GM21717 (cell line): ENCODE data around the gene DOCK3.
"Not testable (repeated sequence)": the region's sequence is repeated elsewhere in the genome, so short reads cannot be mapped to it uniquely, and the experiment has no call there.

ENCODE experiments used
- ATAC-seq: cut with Tn5 transposase; IDR thresholded peaks from one replicate; pipeline ENCODE4 v1.9.1; 2021; ENCODE audit warnings: mild to moderate bottlenecking, moderate library complexity; ENCODE audit not compliant: unreplicated experiment

The DOCK3 gene

DNA sequence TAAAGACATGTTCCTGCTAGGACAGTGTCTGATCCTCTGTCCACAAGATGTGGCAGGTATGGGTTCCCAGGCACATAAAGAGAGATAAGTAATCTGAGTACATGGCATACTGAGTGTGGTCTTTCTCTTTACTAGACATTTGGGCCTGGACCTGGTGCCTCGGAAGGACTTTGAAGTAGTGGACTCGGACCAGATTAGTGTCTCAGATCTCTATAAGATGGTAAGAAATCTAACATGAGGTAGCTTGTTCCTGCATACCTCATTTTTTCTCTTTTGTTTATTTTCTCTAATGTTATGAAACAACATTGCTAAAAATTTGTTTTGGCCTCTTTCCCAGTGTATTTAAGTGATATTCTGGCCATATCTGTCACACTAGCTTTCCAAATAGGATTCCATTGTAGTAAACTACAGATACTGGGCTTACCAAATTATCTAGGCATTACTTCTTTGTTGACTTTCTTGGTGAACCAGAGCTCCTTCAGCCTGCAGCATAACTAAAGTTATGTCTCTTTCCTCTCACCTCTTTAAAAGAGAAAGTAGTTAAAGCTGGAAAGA, 400.6 kb downstream of the DOCK3 start:
- no peak for ATAC-seq

DNA sequence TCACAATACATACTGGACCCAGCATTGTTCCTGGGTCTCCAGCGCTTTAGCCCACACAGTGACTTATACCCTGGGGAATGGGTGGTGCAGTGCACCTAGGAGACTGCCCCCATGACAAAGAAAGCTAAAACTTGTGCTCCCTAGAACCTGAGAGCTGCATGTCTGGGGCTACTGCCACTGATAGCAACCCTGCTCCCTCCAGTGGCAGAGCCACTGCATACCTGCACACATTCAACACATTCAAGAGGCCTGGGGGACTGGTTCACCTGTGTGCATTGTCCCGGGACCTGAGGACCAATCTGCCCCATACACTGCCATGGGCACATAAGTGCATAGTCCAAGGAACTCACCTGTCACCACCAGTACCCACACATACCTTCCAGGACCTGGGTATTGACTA, 407.6 kb downstream of the DOCK3 start:
- no peak for ATAC-seq

DNA sequence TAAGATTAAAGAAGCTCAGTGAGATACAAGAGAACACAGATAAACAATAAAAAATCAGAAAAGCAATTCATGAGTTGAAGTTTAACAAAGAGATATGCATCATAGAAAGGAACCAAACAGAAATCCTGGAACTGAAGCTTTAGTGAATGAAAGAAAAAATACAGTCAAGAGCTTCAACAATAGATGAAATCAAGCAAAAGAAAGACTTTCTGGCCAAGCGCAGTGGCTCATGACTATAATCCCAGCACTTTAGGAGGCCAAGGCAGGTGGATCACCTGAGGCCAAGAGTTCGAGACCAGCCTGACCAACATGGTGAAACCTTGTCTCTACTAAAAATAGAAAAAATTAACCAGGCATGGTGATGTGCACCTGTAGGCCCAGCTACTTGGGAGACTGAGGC, 408.8 kb downstream of the DOCK3 start:
- no peak for ATAC-seq

DNA sequence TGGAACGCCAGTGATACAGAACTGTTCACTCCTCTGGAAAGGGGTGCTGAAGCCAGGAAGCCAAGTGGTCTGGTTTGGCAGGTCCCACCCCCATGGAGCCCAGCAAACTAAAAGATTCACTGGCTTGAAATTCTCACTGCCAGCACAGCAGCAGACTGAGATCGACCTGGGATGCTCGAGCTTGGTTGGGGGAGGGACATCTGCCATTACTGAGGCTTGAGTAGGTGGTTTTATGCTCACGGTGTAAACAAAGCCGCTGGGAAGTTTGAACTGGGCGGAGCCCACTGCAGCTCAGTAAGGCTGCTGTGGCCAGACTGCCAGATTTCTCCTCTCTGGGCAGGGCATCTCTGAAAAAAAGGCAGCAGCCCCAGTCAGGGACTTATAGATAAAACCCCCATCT, 417.4 kb downstream of the DOCK3 start:
- ATAC-seq, result not testable (repeated sequence)

DNA sequence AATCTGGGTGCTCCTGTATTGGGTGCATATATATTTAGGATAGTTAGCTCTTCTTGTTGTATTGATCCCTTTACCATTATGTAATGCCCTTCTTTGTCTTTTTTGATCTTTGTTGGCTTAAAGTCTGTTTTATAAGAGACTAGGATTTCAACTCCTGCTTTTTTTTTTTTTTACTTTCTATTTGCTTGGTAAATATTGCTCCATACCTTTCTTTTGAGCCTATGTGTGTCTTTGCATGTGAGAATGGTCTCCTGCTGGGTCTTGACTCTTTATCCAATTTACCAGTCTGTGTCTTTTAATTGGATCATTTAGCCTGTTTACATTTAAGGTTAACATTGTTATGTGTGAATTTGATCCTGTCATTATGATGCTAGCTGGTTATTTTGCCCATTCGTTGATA, 420.1 kb downstream of the DOCK3 start:
- ATAC-seq, result not testable (repeated sequence)

DNA sequence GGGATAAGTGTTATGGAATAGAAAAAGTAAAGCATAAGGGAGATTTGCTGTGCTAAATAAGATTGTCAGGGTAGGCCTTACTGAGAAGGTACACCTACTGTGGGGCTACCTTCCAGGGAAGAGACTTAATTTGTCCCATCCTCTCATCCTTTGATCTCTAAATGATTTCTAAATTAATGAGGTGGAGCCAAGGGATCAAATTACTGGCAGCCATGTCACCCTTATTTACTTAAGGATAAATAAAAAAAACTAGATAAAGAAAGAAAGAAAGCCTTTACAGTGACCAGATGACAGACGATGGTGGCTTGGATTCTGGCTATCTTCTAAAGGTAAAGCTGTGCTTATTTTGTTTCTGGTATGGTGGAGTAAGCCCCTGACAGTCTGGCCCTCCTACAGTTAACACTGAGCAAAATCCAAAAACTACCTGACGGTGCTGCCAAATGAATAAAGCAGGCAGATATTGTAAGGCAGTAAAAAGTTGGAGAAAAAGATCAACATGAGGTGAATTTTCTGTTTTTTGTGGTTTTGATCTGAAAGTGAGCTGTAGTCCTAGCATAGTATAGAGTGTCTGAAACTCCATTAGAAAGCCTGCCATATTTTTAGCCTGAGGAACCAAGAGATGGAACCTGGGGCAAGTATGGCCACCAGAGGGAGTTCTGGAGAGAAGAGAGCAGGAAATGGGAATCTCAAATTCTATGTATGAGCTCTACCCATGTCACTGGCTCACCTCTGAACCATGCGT, 425.2 kb downstream of the DOCK3 start:
- ATAC-seq, result no peak

DNA sequence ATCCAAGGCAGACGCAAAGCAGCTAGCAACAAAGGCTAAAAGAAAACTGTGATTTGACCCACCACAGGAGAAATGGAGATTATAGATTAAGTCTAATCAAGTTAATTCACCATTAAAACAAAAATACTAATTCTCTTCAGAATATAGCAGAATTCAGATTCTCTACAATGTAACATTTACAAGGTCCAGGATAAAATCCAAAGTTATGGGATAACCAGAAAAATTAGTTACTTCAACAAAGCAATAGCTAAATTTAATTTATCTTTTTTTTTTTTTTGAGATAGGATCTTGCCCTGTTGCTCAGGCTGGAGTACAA, 425.8 kb downstream of the DOCK3 start:
- ATAC-seq, result no peak

DNA sequence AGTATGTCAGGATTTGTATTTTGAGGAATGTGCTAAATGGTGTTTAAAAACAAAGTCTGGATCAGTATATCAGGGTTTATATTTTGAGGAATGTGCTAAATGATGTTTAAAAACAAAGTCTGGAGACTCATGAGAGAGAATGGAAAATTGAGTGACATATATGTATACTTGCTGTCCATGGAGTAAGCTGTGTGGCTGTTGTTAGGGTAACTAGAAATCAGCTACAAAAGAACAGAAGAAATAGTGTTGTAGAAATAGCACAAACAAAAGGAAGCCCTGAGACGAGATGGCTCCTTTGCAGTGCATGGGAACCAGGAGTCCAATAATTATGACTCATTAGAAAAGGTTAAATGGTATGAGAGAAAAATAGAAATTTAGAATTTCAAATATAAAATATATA, 427.7 kb downstream of the DOCK3 start:
- ATAC-seq, result no peak

DNA sequence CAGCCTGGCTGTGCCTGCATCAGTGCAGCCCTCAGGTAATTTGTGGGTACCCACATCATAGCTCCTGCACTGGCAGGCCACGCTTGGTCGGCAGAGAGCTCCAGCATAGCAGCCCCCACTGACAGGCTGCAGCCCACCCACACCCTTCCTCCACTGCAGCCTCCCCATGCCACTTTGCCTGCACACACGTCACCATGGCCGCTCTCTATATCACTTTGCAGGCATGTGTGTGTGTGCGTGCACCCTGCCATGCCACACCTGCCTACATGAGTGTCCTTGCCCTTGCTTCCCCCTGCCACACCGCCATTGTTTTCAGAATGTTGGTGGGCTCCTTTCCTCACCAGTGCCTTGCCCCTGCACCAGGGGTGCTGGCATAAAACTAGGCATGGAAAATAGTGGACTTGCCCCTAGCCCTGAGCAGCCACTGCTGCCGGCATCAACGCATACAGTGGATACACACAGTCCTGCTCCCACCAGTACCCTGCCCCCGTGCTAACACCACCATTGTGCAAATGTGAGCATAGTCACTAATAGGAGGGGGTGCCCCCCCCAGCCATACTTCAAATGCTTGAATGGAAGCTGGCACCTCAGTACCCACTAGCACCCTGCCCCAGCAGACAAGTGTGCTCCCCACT, 431.6 kb downstream of the DOCK3 start:
- no peak for ATAC-seq

DNA sequence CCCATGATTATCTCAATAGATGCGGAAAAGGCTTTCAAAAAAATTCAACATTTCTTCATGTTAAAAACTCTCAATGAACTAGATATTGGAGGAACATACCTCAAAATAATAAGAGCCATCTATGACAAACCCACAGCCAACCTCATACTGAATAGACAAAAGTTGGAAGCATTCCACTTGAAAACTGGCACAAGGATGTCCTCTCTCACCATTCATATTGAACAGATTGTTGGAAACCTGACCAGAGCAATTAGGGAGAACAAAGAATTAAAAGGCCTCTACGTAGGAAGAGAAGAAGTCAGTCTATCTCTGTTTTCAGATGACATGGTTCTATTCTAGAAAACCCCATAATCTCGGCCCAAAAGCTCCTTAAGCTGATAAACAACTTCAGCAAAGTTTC, 435.9 kb downstream of the DOCK3 start:
- ATAC-seq, result no peak

DNA sequence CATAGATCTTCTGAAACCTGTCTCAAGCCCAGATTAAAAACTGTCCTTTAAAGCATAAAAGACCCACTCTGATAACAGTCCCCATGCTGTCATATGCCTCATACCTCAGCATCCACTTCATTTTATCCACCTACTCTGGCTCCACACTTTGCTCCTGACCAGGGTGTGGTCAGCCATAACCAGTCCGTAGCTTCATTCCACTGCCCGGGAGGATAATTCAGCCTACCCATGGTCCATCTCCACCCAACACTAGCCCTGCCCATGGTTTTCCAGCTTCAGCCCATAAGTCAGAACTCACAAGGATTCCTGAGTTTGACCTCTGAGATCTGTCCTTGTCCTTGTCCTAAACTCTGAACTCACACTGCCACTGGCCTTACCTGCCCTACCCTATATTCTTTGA, 448.2 kb downstream of the DOCK3 start:
- no peak for ATAC-seq

DNA sequence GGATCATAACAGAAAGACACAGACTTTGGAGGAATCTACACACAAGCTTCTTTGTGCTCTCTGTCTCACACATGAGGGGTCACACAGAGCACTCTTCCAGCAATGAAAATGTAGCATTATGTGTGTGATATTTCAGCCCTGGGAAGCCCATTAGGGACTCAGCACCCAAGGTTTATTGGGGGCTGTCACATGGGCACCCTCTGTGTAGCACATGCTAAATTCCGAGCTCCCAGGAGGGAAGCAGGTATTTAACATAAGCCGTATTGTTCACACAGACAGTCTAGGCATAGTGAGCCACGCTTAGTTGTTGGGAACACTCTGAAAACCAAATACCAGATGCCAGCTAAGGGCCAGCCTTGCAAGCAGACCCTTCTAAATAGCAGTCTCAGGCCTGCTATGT, 448.8 kb downstream of the DOCK3 start:
- no peak for ATAC-seq

DNA sequence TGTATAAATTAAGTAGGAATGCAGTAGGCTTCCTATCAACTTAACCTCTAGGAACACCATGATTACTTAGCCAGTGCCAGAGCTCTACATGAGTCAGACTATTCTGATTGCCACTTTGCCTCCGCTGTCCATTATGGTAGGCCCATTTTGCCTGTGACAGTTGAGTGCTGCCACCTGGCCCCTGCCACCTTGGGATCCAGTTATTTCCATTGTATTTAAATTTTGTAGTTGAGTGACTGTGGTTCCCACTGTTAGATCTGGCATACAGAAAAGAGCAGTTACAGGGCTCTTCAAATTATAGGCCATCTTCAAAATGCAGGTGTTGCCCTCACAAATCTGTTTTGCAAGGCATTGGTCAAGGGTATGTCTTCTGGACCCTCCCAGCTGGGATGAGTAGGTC, 456.9 kb downstream of the DOCK3 start:
- ATAC-seq, result not testable (repeated sequence)

DNA sequence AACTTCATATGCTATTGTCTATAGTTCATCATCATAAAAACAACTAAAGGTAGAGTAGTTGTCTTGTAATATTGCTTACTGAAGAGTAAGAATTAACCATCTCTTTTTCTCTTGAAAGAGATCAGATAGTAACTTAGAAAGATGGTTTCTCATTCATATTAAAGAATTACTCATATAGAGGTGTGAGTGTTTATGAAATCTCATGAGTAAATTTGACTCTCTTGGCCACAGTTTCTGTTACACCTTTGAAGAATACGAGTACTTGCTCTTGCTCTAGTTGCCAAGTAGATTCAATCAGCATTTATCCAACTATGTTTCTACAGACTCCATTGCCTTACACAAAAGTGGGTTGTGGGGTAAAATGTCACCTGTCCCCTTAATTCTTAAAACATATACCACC, 463.0 kb downstream of the DOCK3 start:
- no peak for ATAC-seq

DNA sequence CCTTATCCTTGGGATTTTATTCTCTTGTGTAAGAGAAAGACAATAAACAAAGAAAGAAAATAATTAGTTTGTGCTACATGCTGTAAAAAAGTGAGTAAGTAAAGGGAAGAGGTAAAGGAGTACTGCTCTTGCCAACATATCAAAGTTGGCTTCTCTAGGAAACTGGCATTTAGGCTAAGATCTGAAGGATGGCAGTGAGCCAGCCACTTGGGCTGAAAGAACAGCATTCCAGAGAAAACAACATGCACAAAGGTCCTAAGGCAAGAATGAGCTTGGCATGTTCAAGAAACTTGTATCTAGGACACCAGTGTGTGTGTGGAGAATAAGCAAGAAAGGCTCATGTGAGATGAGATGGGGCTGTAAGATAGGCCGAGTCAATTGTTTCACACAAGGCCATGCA, 464.9 kb downstream of the DOCK3 start:
- ATAC-seq, result no peak

DNA sequence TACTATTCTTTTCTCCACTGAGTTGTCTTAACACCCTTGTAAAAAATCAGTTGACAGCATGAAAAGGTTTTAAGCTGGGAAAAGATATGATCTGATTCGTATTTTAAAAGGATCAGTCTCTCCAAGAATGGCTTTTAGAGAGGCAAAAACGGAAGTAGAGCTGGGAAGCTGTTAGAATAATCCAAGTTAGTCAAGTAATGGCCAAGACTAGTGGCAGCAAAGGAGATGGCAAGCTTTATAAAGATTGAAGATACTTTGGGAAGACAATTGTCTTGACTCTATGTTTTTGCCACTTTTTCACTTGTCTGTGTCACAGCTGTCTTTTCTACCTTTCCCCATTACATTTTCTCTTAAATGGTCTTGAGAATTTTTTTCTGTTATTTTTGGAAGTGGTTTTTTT, 466.8 kb downstream of the DOCK3 start:
- ATAC-seq, result no peak

DNA sequence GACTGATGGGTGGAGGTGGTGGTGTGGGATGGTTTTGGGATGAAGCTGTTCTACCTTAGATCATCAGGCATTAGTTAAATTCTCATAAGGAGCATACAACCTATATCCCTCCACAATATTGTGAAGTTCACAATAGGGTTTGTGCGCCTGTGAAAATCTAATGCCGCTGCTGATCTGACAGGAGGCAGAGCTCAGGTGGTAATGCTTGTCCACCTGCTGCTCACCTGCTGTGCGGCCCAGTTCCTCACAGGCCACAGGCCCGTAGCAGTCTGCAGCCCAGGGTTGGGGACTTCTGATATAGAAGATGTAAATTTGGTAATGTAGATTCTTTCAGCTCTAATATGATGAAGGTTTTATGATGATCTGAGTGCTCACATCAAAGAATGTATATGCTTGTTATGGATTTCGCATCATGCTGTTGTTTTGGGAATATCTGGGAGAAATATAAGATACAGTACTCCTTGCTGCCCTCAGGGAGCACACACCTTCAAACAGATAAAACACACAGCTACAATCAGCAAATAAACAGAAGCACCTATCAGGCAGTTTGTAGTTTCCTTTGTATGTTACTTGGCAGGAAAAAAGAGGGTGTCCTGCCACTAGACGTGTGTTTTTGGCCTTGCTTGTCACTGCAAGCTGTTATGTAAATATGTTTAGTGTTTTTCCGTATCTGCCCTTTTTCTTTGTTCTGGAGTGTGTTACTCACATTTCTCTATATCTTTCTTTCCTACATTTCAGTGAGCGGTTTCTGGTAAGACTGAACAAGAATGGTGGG, 471.3 kb downstream of the DOCK3 start:
- ATAC-seq, result no peak

DNA sequence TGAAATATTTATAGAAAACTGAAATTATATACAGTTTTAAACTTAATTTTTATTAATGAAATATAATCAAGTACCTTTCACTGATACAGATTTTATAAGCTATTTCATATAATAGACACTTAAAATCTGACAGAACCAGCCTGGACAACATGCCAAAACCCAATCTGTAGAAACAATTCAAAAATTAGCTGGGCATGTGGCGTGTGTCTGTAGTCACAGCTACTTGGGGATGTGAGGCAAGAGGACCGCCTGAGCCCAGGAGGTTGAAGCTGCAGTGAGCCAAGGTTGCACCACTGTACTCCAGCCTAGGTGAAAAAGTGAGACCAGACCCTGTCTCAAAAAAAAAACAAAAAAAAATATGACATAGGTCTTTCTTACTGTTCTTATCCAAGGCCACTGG, 472.1 kb downstream of the DOCK3 start:
- ATAC-seq, result no peak

DNA sequence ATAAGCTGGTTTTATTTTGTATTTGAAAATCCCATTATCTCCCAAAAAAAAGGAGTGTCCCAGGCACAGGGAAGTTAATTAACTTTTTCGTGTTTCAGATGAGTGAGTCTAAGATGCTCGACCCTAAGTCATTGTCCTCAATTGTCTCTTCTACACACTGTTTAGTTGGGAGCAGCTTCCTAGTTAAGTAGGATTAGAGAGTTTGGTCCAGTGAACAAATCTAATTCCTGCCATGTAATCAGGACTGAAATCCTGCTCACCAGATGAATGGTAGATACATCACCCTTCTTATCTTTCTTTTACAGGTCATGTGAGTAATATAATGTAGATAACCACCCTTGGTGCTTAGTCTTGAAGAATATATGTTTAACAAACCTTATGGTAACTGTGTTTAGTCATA, 481.4 kb downstream of the DOCK3 start:
- ATAC-seq, result no peak

DNA sequence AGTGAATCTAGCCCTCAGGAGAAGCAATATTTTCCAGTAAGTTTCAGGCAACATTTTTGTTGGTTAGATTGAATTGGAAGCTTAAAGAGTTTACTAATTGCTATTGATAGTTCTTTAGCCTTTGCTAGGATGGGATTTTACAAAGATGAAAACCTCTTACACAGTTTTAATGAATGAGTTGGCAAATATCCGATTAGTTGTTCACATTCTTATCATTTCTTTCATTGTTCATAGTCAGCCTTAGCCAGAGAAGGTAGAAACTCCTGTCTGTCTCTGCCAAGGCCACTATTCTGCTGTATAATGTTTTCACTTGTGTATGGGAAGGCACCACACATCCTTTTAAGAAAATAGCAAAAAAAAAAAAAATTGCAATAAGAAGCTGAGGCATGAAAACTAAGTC, 488.3 kb downstream of the DOCK3 start:
- ATAC-seq, result no peak

DNA sequence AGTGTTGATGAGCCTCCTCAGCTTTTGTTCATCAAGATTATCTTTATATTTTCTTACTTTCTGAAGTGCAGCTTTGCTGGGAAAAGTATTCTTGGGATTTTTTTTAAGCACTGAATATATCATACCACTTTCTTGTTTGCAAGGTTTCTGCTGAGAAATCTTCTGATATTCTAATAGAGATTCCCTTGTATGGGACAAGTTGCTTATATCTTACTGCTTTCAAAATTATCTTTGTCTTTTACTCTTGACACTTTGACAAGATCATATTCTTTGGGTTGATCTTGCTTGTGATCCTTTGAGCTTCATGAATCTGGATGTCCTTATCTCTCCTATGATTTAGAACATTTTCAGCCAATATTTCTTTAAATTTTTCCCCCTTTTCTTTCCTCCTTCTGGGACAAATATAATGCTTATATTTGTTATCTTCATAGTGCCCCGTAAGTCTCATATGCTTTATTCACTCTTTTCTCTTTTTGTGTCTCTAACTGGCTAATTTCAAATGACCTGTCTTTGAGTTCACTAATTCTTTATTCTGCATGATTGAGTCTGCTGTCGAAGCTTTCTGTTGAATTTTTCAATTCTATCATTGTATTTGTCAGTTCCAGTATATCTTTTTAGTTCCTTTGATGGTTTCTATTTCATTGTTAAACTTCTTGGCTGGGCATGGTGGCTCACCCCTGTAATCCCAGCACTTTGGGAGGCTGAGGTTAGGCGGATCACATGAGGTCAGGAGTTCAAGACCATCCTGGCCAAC, 499.0 kb downstream of the DOCK3 start:
- ATAC-seq, result no peak
